NCI-H774 (cell line): ENCODE data around the gene PNKD.

Experiments
- DNase-seq: peaks from one replicate; lab custom pipeline; 2025; lab: John Stamatoyannopoulos, UW

Gene PNKD

GRCh38 chr2:218257390-218257981, 12.8 kb upstream of the PNKD start:
- no peak for DNase-seq

- DNase-seq = no peak
Measured at GRCh38 chr2:218259099-218259961, 11.0 kb upstream of the PNKD start.

- DNase-seq = no peak
Measured at GRCh38 chr2:218260166-218260565, 10.2 kb upstream of the PNKD start.

DNA sequence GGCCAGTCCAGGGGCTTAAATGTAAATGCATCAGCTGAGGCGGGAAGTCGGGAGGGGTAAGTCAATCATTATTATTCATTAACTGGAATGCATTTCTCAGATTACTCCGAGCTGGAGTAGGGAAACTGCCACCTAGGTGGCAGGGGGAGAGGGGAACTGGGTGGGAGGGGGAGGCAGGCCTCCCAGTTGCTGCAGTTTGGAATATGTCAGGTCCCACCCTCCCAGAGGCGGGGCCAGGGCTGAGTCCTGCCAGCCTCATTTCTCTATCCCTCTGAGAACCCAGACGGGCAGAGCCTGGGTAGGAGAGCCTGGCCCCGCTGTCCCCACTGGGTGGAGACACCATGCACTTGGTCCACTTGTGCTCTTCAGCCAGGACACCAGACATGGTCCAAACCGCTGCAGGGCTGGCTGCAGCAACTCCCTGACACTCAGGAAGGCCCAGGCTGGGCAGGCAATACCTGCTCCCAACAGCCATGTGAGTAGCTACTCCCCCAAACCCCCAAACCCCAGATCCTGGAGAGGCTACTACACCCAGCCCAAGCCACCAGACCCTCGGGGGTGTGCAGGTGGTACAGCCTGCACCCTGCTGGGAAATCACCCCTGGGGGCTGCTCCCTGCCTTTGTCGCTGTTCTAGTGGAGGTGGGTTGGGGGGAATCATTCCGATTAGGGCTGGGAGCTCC, 9.4 kb upstream of the PNKD start, which contains the start of gene GPBAR1:
Gene GPBAR1, plus strand, starts transcription at position 274 of the 681 bp plus-strand sequence. CDS start 1,710 bp downstream, outside the sequence.
- no peak for DNase-seq

- no peak for DNase-seq
Measured at GRCh38 chr2:218261423-218262236, 8.7 kb upstream of the PNKD start.

GRCh38 chr2:218262237-218262600, 8.1 kb upstream of the PNKD start:
- no peak for DNase-seq

GRCh38 chr2:218262631-218263586, 7.4 kb upstream of the PNKD start:
- DNase-seq = no peak

GRCh38 chr2:218263817-218264641, 6.3 kb upstream of the PNKD start:
- DNase-seq = no peak

GRCh38 chr2:218264773-218265561, 5.4 kb upstream of the PNKD start:
- DNase-seq = no peak

- no peak for DNase-seq
Measured at GRCh38 chr2:218265626-218266025, 4.7 kb upstream of the PNKD start.

GRCh38 chr2:218266316-218266979, 3.9 kb upstream of the PNKD start:
- DNase-seq = no peak

DNA sequence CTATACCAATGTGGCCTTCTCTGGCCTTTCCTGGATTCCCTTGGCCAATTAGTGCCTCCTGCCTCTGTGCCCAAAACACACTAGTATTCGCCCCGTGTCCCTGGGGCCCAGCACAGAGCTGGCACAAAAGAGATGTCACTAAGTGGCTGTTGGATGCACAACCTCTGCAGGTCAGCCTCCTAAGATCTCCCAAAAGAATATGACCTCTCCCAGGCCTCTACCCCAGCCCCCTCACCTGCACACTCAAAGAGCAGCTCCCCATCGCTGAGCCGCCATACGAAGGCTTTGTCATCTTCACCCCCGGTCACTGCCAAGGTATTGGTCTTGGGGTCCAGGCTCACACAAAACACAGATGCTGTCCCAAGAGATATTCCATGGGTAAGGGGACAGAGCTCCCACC, 3.1 kb upstream of the PNKD start:
- no peak for DNase-seq

DNA sequence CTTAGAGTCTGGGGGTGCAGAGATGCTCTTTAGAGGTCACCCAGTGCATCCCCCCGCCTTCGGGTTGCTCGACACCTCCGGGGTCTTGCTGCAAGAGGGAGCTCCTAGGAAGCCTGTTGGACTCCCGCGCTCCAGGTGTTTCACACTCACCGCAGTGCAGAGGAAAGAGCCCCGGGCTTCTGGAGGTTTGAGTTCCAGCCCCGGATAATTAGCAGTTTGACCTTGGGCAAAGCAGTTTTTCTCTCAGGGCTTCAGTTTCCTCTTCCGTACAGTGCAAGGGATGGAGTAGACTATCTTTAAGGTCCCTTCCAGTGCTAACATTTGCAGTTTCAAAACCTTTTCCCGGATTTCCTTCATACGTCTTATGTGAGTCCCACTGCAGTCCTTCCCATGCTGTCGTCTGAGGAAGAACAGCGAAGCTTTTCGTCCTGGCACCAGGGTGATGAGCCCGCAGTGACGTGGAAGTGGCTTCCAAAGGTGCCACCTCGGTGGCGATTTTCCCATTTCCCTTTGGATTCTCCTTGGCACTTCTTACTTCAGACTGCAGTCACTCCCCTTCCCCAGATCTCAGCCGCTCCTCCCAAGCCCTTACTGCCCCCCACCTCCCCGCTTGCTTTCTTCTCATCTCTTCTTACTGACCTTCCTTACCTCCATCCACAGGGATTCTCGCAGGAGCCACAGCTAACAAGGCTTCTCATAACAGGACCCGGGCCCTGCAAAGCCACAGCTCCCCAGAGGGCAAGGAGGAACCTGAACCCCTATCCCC, 585 bp downstream of the PNKD start:
- no peak for DNase-seq

GRCh38 chr2:218271487-218271797, 1.1 kb downstream of the PNKD start:
- DNase-seq = no peak

DNA sequence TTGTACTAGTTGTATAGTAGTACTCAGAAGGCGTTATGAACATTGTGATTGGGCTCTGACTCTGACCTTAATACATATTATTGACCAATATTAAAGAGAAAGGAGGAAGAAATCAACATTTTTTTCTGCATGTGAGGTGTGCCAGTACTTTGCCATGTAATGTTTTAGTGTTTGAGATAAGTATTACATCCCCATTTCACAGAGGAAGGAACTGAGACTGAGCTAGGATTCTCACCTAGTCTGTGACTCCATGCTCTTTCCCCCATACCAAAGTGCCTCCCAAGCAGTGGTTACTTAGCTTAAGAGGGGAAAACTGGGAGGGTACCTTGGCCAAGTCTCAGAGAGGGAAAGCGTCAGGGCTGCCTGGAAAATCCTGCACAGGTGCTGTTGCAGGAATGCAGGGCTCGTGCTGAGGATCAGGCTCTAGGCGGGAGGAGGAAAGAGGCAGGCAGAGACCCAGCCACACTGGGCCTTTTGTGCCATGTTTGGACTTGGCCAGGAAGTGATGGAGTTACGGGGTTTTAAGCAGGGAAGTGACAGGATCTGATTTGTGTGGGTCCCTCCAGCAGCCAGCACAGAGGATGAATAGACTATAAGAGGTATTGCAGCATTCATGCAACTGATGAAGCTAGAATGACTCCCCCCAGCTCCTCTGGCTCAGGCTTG, 1.7 kb downstream of the PNKD start:
- DNase-seq = no peak

DNA sequence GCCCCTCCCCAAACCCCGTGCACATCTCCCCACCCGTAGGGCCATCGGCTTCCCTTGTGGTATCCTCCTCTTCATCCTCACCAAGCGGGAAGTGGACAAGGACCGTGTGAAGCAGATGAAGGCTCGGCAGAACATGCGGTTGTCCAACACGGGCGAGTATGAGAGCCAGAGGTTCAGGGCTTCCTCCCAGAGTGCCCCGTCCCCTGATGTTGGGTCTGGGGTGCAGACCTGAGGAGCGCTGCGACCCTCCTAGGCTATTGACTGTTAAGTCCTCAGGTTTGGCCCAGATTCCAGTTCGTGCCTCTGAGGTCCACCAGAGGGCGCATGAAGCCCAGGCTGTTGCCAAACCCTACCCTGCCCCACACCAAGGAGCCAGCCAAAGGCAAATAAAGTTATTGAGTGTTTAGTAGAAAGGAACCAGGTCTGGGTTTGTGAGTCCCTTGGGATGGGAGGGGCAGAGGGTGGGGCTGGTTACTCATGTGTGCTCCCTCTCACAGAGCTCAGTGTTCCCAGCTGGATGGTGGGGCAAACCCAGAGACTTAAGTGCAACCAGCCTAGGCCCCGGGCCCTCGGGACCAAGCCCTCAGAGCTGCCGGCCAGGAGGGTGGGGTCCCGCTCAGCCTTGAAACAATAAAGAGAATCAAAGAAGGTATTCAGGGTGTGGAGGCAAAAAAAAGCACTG, 2.4 kb downstream of the PNKD start:
- peak; percentile 28 for DNase-seq
